ENCODE measurements around the gene TOR3A.
A peak's percentile ranks its signal among the peaks of the same experiment; 100 is the strongest.

Gene TOR3A

GRCh38 chr1:179090522-179090921 is 8.7 kb downstream of the TOR3A start:
- peaks cover 50% of the 10 kb centered on the region for H3K4me1 Mint-ChIP-seq
- no peak overlapping the region for H3K4me3 Mint-ChIP-seq

GRCh38 chr1:179090923-179091322 is 9.1 kb downstream of the TOR3A start:
- Mint-ChIP-seq H3K4me1 (peaks cover 47% of the 10 kb centered on the region), H3K9me3 (no peaks in the 10 kb centered on the region), H3K27ac (peak overlapping the region; percentile 86), H3K4me3 (no peak overlapping the region), H3K27me3 (no peaks in the 10 kb centered on the region), H3K36me3 (peaks cover 60% of the 10 kb centered on the region)
- ATAC-seq: no peak

More at GRCh38 chr1:179090522-179090921, 8.7 kb downstream of the TOR3A start:
- H3K9me3 Mint-ChIP-seq: no peaks in the 10 kb centered on the region
- peaks cover 60% of the 10 kb centered on the region for H3K36me3 Mint-ChIP-seq
- H3K27ac Mint-ChIP-seq: peak overlapping the region; percentile 86
- no peak for ATAC-seq
- no peaks in the 10 kb centered on the region for H3K27me3 Mint-ChIP-seq

GRCh38 chr1:179091691-179092165 is 9.9 kb downstream of the TOR3A start:
- no peak for ATAC-seq
- Mint-ChIP-seq H3K36me3 (peaks cover 67% of the 10 kb centered on the region), H3K4me1 (peaks cover 44% of the 10 kb centered on the region), H3K27ac (peak overlapping the region; percentile 86), H3K27me3 (no peaks in the 10 kb centered on the region), H3K4me3 (no peak overlapping the region), H3K9me3 (no peaks in the 10 kb centered on the region)

GRCh38 chr1:179092896-179093461 is 11.1 kb downstream of the TOR3A start:
- H3K27ac Mint-ChIP-seq: no peak overlapping the region
- H3K27me3 Mint-ChIP-seq: no peaks in the 10 kb centered on the region
- ATAC-seq: no peak
- no peak overlapping the region for H3K4me3 Mint-ChIP-seq
- peaks cover 32% of the 10 kb centered on the region for H3K4me1 Mint-ChIP-seq
- peaks cover 76% of the 10 kb centered on the region for H3K36me3 Mint-ChIP-seq
- H3K9me3 Mint-ChIP-seq: no peaks in the 10 kb centered on the region

GRCh38 chr1:179094818-179095217 is 12.9 kb downstream of the TOR3A start:
- no peaks in the 10 kb centered on the region for H3K9me3 Mint-ChIP-seq
- peaks cover 76% of the 10 kb centered on the region for H3K36me3 Mint-ChIP-seq
- H3K27ac Mint-ChIP-seq: no peak overlapping the region
- ATAC-seq: no peak
- no peaks in the 10 kb centered on the region for H3K27me3 Mint-ChIP-seq
- H3K4me1 Mint-ChIP-seq: peaks cover 15% of the 10 kb centered on the region
- no peak overlapping the region for H3K4me3 Mint-ChIP-seq

- H3K36me3 Mint-ChIP-seq: peaks cover 72% of the 10 kb centered on the region
- H3K27me3 Mint-ChIP-seq: no peaks in the 10 kb centered on the region
- H3K4me3 Mint-ChIP-seq: no peak overlapping the region
- H3K9me3 Mint-ChIP-seq: no peaks in the 10 kb centered on the region
- ATAC-seq: no peak
- H3K4me1 Mint-ChIP-seq: peaks cover 12% of the 10 kb centered on the region
- H3K27ac Mint-ChIP-seq: no peak overlapping the region
Observed at GRCh38 chr1:179095377-179095776, 13.5 kb downstream of the TOR3A start.

GRCh38 chr1:179095924-179096323 is 14.1 kb downstream of the TOR3A start:
- Mint-ChIP-seq H3K27me3 (no peaks in the 10 kb centered on the region), H3K4me3 (no peak overlapping the region), H3K9me3 (no peaks in the 10 kb centered on the region), H3K36me3 (peaks cover 67% of the 10 kb centered on the region), H3K4me1 (peaks cover 6% of the 10 kb centered on the region), H3K27ac (no peak overlapping the region)
- ATAC-seq: no peak

GRCh38 chr1:179099891-179100290 is 18.0 kb downstream of the TOR3A start:
- Mint-ChIP-seq H3K27ac (no peak overlapping the region), H3K27me3 (no peaks in the 10 kb centered on the region), H3K9me3 (no peaks in the 10 kb centered on the region), H3K4me3 (no peak overlapping the region), H3K4me1 (no peaks in the 10 kb centered on the region), H3K36me3 (peaks cover 37% of the 10 kb centered on the region)
- ATAC-seq: no peak

GRCh38 chr1:179101566-179101965 is 19.7 kb downstream of the TOR3A start:
- Mint-ChIP-seq H3K9me3 (no peaks in the 10 kb centered on the region), H3K36me3 (peaks cover 22% of the 10 kb centered on the region), H3K27me3 (no peaks in the 10 kb centered on the region), H3K4me1 (no peaks in the 10 kb centered on the region), H3K4me3 (no peak overlapping the region), H3K27ac (no peak overlapping the region)
- no peak for ATAC-seq

- H3K4me3 Mint-ChIP-seq: no peak overlapping the region
- no peaks in the 10 kb centered on the region for H3K27me3 Mint-ChIP-seq
- H3K9me3 Mint-ChIP-seq: no peaks in the 10 kb centered on the region
- ATAC-seq: no peak
- H3K4me1 Mint-ChIP-seq: no peaks in the 10 kb centered on the region
- H3K36me3 Mint-ChIP-seq: peaks cover 18% of the 10 kb centered on the region
- no peak overlapping the region for H3K27ac Mint-ChIP-seq
Observed at GRCh38 chr1:179103999-179104398, 22.1 kb downstream of the TOR3A start.

GRCh38 chr1:179104611-179105250 is 22.9 kb downstream of the TOR3A start:
- no peaks in the 10 kb centered on the region for H3K27me3 Mint-ChIP-seq
- H3K27ac Mint-ChIP-seq: no peak overlapping the region
- H3K4me3 Mint-ChIP-seq: no peak overlapping the region
- ATAC-seq: no peak
- no peaks in the 10 kb centered on the region for H3K9me3 Mint-ChIP-seq
- no peaks in the 10 kb centered on the region for H3K4me1 Mint-ChIP-seq
- H3K36me3 Mint-ChIP-seq: peaks cover 24% of the 10 kb centered on the region

- ATAC-seq: peak; percentile 45
Observed at GRCh38 chr1:179105393-179105792, 23.5 kb downstream of the TOR3A start.

GRCh38 chr1:179107706-179108629 is 26.1 kb downstream of the TOR3A start:
- H3K4me3 Mint-ChIP-seq: no peak overlapping the region
- H3K9me3 Mint-ChIP-seq: no peaks in the 10 kb centered on the region
- H3K27ac Mint-ChIP-seq: no peak overlapping the region
- no peaks in the 10 kb centered on the region for H3K4me1 Mint-ChIP-seq
- no peak for ATAC-seq
- H3K36me3 Mint-ChIP-seq: peaks cover 34% of the 10 kb centered on the region
- no peaks in the 10 kb centered on the region for H3K27me3 Mint-ChIP-seq

More at GRCh38 chr1:179105393-179105792, 23.5 kb downstream of the TOR3A start:
- Mint-ChIP-seq H3K36me3 (peaks cover 30% of the 10 kb centered on the region), H3K27ac (no peak overlapping the region), H3K4me1 (no peaks in the 10 kb centered on the region), H3K4me3 (no peak overlapping the region), H3K9me3 (no peaks in the 10 kb centered on the region), H3K27me3 (no peaks in the 10 kb centered on the region)

GRCh38 chr1:179108644-179109043 is 26.8 kb downstream of the TOR3A start:
- H3K27me3 Mint-ChIP-seq: no peaks in the 10 kb centered on the region
- no peak for ATAC-seq
- no peak overlapping the region for H3K27ac Mint-ChIP-seq
- no peaks in the 10 kb centered on the region for H3K9me3 Mint-ChIP-seq
- H3K36me3 Mint-ChIP-seq: peaks cover 34% of the 10 kb centered on the region
- no peaks in the 10 kb centered on the region for H3K4me1 Mint-ChIP-seq
- no peak overlapping the region for H3K4me3 Mint-ChIP-seq

- H3K27me3 Mint-ChIP-seq: no peaks in the 10 kb centered on the region
- H3K27ac Mint-ChIP-seq: no peak overlapping the region
- no peak for ATAC-seq
- H3K9me3 Mint-ChIP-seq: no peaks in the 10 kb centered on the region
- peaks cover 41% of the 10 kb centered on the region for H3K36me3 Mint-ChIP-seq
- no peaks in the 10 kb centered on the region for H3K4me1 Mint-ChIP-seq
- H3K4me3 Mint-ChIP-seq: no peak overlapping the region
Observed at GRCh38 chr1:179115181-179115580, 33.3 kb downstream of the TOR3A start.

Data from stimulated activated memory B cell treated with anti-CD40 and anti-IgM and Interleukin-4, amounts not matched to agents 10 μg/mL and 1 μg/mL and 100 μg/mL, for 72 hours (primary cell).